ENCODE results near the gene MVB12B.

Gene MVB12B

GRCh38 chr9:126448136-126448535, 121.5 kb downstream of the MVB12B start:
- TF ChIP-seq ZNF274 (IDR thresholded peaks at IDR 0.05; ENCODE audit: low read depth, low read length): no peak
- H3K4me3 ChIP-seq (ENCODE audit: low read length): no peak overlapping the region

GRCh38 chr9:126448865-126449577, 122.4 kb downstream of the MVB12B start:
- TF ChIP-seq ZNF274 (IDR thresholded peaks at IDR 0.05; ENCODE audit: low read depth, low read length): no peak
- H3K4me3 ChIP-seq (ENCODE audit: low read length): no peak overlapping the region

DNA sequence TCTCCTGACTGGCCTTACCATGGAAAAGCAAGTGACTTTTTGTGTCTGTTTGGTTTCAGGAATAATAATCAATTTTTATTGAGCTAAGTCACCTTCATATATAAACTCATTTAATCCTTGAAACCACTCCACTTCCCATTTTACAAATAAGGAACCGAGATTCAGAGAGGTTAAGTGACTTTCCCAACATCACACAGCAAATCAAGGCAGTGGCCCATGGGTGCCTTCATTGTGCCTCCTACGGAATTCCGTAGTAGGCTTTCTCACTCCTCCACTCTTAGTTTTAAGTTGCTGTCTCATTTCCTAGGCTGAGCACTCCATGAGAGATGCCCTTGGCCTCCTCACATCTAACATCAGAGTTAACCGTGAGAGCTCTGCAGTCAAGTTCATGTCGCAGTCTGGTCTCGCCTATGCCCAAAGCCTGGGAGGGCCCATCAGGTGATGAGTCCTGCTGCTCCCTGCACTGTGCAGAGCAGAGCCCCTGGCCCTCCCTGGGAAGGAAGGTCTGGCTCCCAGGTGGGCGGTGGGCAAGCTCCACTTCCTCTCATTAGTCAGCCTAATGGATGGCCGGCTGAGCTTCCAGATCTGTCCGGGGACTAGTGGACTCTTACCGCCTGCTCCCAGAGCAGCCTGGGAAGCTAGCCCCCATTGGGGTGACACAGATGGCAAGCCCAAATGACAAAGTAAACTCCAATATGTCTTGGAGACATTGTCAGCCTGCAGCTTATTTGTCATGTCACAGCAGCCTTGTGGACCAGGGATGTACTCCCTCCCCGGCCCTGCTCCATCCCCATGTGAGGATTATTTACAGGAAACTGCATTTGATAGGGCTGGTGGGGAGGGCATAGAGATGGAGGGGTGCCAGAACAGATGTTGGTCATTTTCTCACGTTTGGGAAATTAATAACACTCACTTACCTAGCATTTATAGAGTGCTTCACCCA, 123.4 kb downstream of the MVB12B start:
- no peak for TF ChIP-seq ZNF274 (IDR thresholded peaks at IDR 0.05; ENCODE audit: low read depth, low read length)
- no peak overlapping the region for H3K4me3 ChIP-seq (ENCODE audit: low read length)

GRCh38 chr9:126450668-126451205, 124.1 kb downstream of the MVB12B start:
- H3K4me3 ChIP-seq (ENCODE audit: low read length): no peak overlapping the region
- no peak for TF ChIP-seq ZNF274 (IDR thresholded peaks at IDR 0.05; ENCODE audit: low read depth, low read length)

DNA sequence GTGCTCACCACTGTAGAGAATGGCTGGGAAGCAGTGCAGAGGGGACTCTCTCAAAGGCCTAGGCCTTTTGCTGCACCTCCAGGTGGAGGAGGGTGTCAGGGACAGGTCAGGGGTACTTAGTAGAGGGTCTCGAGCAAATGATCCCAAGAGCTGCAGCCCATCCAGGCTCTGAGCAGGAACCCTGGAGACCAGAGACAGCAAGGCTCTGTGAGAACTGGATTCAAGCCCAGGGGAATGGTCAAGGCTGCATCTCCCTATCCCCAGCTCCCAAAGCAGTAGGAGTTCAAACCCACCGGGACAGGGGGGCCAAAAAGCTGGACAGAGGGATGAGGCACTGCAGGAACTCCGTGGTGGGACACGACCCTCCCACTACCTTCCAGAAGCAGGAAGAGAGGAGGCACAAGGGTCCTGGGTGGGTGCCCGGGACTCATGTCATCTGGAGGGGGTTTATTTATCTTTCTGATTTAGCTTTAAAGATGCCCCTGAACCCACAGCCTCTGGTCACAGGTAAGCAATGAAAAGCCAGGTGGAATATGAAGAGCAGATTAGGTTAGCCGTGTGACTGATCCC, 124.8 kb downstream of the MVB12B start:
- no peak for TF ChIP-seq ZNF274 (IDR thresholded peaks at IDR 0.05; ENCODE audit: low read depth, low read length)
- H3K4me3 ChIP-seq (ENCODE audit: low read length): no peak overlapping the region

DNA sequence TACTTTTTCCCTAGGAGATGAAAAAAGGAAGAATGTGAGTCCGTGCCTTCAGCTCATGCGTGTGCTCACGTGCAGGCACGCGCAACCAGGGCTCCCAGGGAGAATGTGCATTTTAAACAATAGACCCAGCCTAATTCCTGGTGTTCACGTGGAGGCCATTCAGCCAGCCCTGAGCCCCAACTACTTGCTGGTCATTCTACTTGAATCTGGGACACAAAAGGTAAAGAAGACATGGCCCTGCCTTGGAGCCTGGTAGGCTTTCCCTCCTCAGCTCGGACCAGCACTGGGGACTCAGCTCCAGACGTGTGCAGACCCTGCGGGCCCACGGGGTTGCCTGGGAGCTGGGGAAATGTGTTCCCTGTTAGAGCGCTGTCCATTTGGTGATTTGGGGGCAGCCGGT, 125.5 kb downstream of the MVB12B start:
- H3K4me3 ChIP-seq (ENCODE audit: low read length): no peak overlapping the region
- TF ChIP-seq ZNF274 (IDR thresholded peaks at IDR 0.05; ENCODE audit: low read depth, low read length): no peak

DNA sequence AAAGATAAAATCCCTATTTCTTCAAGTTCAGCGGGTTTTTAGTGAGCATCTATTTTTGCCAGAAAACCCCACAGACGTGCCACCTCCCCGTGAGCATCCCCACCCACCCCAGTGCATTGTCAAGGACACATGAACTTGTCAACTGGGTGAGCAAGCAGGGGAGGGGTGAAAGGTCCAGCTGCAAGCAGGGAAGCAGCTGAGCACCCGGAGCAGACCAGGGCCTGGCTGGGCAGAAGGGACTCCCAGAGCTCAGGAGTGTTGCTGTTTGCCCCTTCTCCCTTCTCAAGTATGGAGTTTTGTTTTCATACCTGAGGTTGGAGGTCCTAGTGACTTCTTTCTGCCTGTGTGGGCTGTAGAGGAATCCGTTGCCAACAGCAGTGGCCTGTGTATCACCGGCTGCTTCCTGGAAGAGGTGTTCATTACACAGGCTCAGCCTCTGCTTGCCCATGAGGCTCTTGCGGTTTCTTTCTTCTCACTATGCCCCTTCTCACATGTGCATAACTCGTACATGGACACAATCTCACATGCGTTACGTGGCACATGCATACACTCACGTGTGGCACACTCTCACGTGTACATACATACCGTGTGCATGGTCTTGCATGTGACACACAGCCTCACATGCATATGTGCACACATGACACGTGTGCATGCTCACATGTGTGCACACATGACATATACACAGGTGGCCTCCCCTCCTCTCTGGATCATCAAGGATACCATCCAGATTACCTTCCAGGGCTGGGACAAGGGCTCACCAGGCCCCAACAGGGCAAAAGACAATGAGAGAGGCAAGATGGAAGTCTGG, 126.7 kb downstream of the MVB12B start:
- no peak for TF ChIP-seq ZNF274 (IDR thresholded peaks at IDR 0.05; ENCODE audit: low read depth, low read length)
- no peak overlapping the region for H3K4me3 ChIP-seq (ENCODE audit: low read length)

- H3K4me3 ChIP-seq (ENCODE audit: low read length): no peak overlapping the region
- no peak for TF ChIP-seq ZNF274 (IDR thresholded peaks at IDR 0.05; ENCODE audit: low read depth, low read length)
These were observed 127.6 kb downstream of the MVB12B start for GRCh38 chr9:126454215-126454614.

GRCh38 chr9:126454795-126455194, 128.2 kb downstream of the MVB12B start:
- no peak for TF ChIP-seq ZNF274 (IDR thresholded peaks at IDR 0.05; ENCODE audit: low read depth, low read length)

GRCh38 chr9:126456441-126457174, 130.0 kb downstream of the MVB12B start:
- no peak for TF ChIP-seq ZNF274 (IDR thresholded peaks at IDR 0.05; ENCODE audit: low read depth, low read length)
- no peak overlapping the region for H3K4me3 ChIP-seq (ENCODE audit: low read length)

More at GRCh38 chr9:126454795-126455194, 128.2 kb downstream of the MVB12B start:
- no peak overlapping the region for H3K4me3 ChIP-seq (ENCODE audit: low read length)

DNA sequence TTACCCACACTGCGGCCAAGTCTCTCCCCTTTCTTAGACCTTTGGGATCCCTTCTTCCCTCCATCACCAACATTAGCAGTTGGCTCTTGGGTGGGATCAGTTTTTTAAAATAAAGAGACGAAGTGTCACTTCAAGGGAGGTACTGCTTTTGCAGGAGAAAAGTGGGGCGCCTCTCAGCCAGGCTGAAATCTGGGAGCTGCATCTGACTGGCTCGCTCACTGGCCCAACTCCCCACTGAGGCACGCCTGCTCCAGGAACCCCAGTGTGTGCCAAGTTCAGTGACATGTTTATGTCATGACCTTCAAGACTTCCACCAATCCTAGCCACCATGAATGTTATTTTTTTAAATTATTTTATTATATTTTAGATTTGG, 130.5 kb downstream of the MVB12B start:
- H3K4me3 ChIP-seq (ENCODE audit: low read length): no peak overlapping the region
- no peak for TF ChIP-seq ZNF274 (IDR thresholded peaks at IDR 0.05; ENCODE audit: low read depth, low read length)

- TF ChIP-seq ZNF274 (IDR thresholded peaks at IDR 0.05; ENCODE audit: low read depth, low read length): no peak
- H3K4me3 ChIP-seq (ENCODE audit: low read length): no peak overlapping the region
These were observed 131.3 kb downstream of the MVB12B start for GRCh38 chr9:126457890-126458289.

GRCh38 chr9:126459126-126459525, 132.5 kb downstream of the MVB12B start:
- no peak overlapping the region for H3K4me3 ChIP-seq (ENCODE audit: low read length)

More at GRCh38 chr9:126459126-126459525, 132.5 kb downstream of the MVB12B start:
- no peak for TF ChIP-seq ZNF274 (IDR thresholded peaks at IDR 0.05; ENCODE audit: low read depth, low read length)
